Panc1 (cell line): ENCODE measurements around the gene CCDC197.

Source experiments
- POLR2AphosphoS5 ChIP-seq: IDR thresholded peaks from 2 replicates; pipeline ENCODE4 v1.6.1; 2012; ENCODE audit warnings: mild to moderate bottlenecking, low read depth, low read length, moderate library complexity
- TF ChIP-seq, protein P1 (sequence below): fragments of 450-650 bp; IDR thresholded peaks from 2 replicates; pipeline ENCODE4 v1.5.1; 2017; ENCODE audit warnings: mild to moderate bottlenecking
- TF ChIP-seq, protein P2 (sequence below), 2 experiments: IDR thresholded peaks; 2 replicates each; pipeline ENCODE4 v1.6.1; 2011 to 2012; ENCODE audit warnings: low read depth in 2 of 2, control low read depth in 1 of 2, low read length in 1 of 2, mild to moderate bottlenecking in 1 of 2, moderate library complexity in 1 of 2; ENCODE audit not compliant: insufficient read depth in 1 of 2

DNA sequence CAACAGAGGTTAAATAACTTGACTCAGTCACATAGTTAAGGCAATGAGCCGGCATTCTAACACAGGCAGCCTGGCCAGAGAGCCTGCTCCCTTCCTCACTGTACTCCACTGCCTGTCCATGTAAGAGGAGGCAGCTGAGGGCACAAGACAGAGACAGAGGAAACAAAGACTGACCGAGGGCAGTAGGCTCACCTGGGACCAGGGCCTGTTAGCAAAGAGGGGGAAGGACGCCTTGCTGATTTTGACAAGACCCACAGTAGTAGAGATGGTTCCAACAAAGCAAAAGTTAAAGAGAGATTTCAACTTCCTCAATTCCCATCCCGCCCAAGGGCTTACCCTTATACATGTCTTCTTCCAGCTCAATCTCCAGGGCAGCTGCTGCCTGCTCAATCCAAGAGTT lies 55.6 kb downstream of the CCDC197 start:
- TF ChIP-seq, protein P1, sequence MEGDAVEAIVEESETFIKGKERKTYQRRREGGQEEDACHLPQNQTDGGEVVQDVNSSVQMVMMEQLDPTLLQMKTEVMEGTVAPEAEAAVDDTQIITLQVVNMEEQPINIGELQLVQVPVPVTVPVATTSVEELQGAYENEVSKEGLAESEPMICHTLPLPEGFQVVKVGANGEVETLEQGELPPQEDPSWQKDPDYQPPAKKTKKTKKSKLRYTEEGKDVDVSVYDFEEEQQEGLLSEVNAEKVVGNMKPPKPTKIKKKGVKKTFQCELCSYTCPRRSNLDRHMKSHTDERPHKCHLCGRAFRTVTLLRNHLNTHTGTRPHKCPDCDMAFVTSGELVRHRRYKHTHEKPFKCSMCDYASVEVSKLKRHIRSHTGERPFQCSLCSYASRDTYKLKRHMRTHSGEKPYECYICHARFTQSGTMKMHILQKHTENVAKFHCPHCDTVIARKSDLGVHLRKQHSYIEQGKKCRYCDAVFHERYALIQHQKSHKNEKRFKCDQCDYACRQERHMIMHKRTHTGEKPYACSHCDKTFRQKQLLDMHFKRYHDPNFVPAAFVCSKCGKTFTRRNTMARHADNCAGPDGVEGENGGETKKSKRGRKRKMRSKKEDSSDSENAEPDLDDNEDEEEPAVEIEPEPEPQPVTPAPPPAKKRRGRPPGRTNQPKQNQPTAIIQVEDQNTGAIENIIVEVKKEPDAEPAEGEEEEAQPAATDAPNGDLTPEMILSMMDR, result no peak
- TF ChIP-seq, protein P2, sequence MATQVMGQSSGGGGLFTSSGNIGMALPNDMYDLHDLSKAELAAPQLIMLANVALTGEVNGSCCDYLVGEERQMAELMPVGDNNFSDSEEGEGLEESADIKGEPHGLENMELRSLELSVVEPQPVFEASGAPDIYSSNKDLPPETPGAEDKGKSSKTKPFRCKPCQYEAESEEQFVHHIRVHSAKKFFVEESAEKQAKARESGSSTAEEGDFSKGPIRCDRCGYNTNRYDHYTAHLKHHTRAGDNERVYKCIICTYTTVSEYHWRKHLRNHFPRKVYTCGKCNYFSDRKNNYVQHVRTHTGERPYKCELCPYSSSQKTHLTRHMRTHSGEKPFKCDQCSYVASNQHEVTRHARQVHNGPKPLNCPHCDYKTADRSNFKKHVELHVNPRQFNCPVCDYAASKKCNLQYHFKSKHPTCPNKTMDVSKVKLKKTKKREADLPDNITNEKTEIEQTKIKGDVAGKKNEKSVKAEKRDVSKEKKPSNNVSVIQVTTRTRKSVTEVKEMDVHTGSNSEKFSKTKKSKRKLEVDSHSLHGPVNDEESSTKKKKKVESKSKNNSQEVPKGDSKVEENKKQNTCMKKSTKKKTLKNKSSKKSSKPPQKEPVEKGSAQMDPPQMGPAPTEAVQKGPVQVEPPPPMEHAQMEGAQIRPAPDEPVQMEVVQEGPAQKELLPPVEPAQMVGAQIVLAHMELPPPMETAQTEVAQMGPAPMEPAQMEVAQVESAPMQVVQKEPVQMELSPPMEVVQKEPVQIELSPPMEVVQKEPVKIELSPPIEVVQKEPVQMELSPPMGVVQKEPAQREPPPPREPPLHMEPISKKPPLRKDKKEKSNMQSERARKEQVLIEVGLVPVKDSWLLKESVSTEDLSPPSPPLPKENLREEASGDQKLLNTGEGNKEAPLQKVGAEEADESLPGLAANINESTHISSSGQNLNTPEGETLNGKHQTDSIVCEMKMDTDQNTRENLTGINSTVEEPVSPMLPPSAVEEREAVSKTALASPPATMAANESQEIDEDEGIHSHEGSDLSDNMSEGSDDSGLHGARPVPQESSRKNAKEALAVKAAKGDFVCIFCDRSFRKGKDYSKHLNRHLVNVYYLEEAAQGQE (IDR thresholded peaks at IDR 0.05; ENCODE audit: insufficient read depth in 1 of 2, low read depth in 2 of 2, low read length in 1 of 2), result no peak
- TF ChIP-seq POLR2AphosphoS5, result no peak
